ENCODE results near the gene TCERG1L. TPM values are rescaled to one million over a fixed set of nuclear protein-coding genes. Genes with fewer than 3 reads are reported as not detected.

Gene TCERG1L
- total RNA-seq, 1 experiment from 2014 or later: 0.05 TPM

GRCh38 chr10:131075218-131075770 is 236.2 kb downstream of the TCERG1L start:
- no peak for DNase-seq (ENCODE audit: low read depth, low spot score)
- in situ Hi-C loops (cut with HindIII; ENCODE audit: low pct_unique_long_range_greater_than_20kb, low sequenced_read_pairs): no loop called here

- in situ Hi-C loops (cut with HindIII; ENCODE audit: low pct_unique_long_range_greater_than_20kb, low sequenced_read_pairs): no loop called here
- DNase-seq (ENCODE audit: low read depth, low spot score): no peak
Observed at GRCh38 chr10:131074682-131075081, 236.8 kb downstream of the TCERG1L start.

- in situ Hi-C loops (cut with HindIII; ENCODE audit: low pct_unique_long_range_greater_than_20kb, low sequenced_read_pairs): no loop called here
- no peak for DNase-seq (ENCODE audit: low read depth, low spot score)
Observed at GRCh38 chr10:131073469-131074035, 238.0 kb downstream of the TCERG1L start.

- no peak for DNase-seq (ENCODE audit: low read depth, low spot score)
- in situ Hi-C loops (cut with HindIII; ENCODE audit: low pct_unique_long_range_greater_than_20kb, low sequenced_read_pairs): no loop called here
Observed at GRCh38 chr10:131072651-131073468, 238.7 kb downstream of the TCERG1L start.

GRCh38 chr10:131071721-131072120 is 239.8 kb downstream of the TCERG1L start:
- in situ Hi-C loops (cut with HindIII; ENCODE audit: low pct_unique_long_range_greater_than_20kb, low sequenced_read_pairs): no loop called here
- no peak for DNase-seq (ENCODE audit: low read depth, low spot score)

GRCh38 chr10:131070856-131071255 is 240.7 kb downstream of the TCERG1L start:
- no peak for DNase-seq (ENCODE audit: low read depth, low spot score)
- in situ Hi-C loops (cut with HindIII; ENCODE audit: low pct_unique_long_range_greater_than_20kb, low sequenced_read_pairs): no loop called here

- in situ Hi-C loops (cut with HindIII; ENCODE audit: low pct_unique_long_range_greater_than_20kb, low sequenced_read_pairs): no loop called here
- no peak for DNase-seq (ENCODE audit: low read depth, low spot score)
Observed at GRCh38 chr10:131068760-131069159, 242.8 kb downstream of the TCERG1L start.

- in situ Hi-C loops (cut with HindIII; ENCODE audit: low pct_unique_long_range_greater_than_20kb, low sequenced_read_pairs): no loop called here
- no peak for DNase-seq (ENCODE audit: low read depth, low spot score)
Observed at GRCh38 chr10:131068311-131068710, 243.2 kb downstream of the TCERG1L start.

GRCh38 chr10:131067690-131068089 is 243.8 kb downstream of the TCERG1L start:
- in situ Hi-C loops (cut with HindIII; ENCODE audit: low pct_unique_long_range_greater_than_20kb, low sequenced_read_pairs): no loop called here
- no peak for DNase-seq (ENCODE audit: low read depth, low spot score)

- no peak for DNase-seq (ENCODE audit: low read depth, low spot score)
- in situ Hi-C loops (cut with HindIII; ENCODE audit: low pct_unique_long_range_greater_than_20kb, low sequenced_read_pairs): no loop called here
Observed at GRCh38 chr10:131065673-131066305, 245.7 kb downstream of the TCERG1L start.

GRCh38 chr10:131063311-131063710 is 248.2 kb downstream of the TCERG1L start:
- no peak for DNase-seq (ENCODE audit: low read depth, low spot score)
- in situ Hi-C loops (cut with HindIII; ENCODE audit: low pct_unique_long_range_greater_than_20kb, low sequenced_read_pairs): no loop called here

- DNase-seq (ENCODE audit: low read depth, low spot score): no peak
- in situ Hi-C loops (cut with HindIII; ENCODE audit: low pct_unique_long_range_greater_than_20kb, low sequenced_read_pairs): no loop called here
Observed at GRCh38 chr10:131062621-131063260, 248.8 kb downstream of the TCERG1L start.

- in situ Hi-C loops (cut with HindIII; ENCODE audit: low pct_unique_long_range_greater_than_20kb, low sequenced_read_pairs): no loop called here
- DNase-seq (ENCODE audit: low read depth, low spot score): no peak
Observed at GRCh38 chr10:131061216-131061615, 250.3 kb downstream of the TCERG1L start.

- in situ Hi-C loops (cut with HindIII; ENCODE audit: low pct_unique_long_range_greater_than_20kb, low sequenced_read_pairs): no loop called here
Observed at GRCh38 chr10:131059881-131060280, 251.6 kb downstream of the TCERG1L start.

GRCh38 chr10:131058799-131059198 is 252.7 kb downstream of the TCERG1L start:
- no peak for DNase-seq (ENCODE audit: low read depth, low spot score)
- in situ Hi-C loops (cut with HindIII; ENCODE audit: low pct_unique_long_range_greater_than_20kb, low sequenced_read_pairs): no loop called here

More at GRCh38 chr10:131059881-131060280, 251.6 kb downstream of the TCERG1L start:
- DNase-seq (ENCODE audit: low read depth, low spot score): no peak

GRCh38 chr10:131056781-131057180 is 254.7 kb downstream of the TCERG1L start:
- in situ Hi-C loops (cut with HindIII; ENCODE audit: low pct_unique_long_range_greater_than_20kb, low sequenced_read_pairs): no loop called here
- no peak for DNase-seq (ENCODE audit: low read depth, low spot score)

- in situ Hi-C loops (cut with HindIII; ENCODE audit: low pct_unique_long_range_greater_than_20kb, low sequenced_read_pairs): no loop called here
- DNase-seq (ENCODE audit: low read depth, low spot score): no peak
Observed at GRCh38 chr10:131056091-131056579, 255.4 kb downstream of the TCERG1L start.

- in situ Hi-C loops (cut with HindIII; ENCODE audit: low pct_unique_long_range_greater_than_20kb, low sequenced_read_pairs): no loop called here
- DNase-seq (ENCODE audit: low read depth, low spot score): no peak
Observed at GRCh38 chr10:131055437-131055836, 256.1 kb downstream of the TCERG1L start.
